IMR-90 (cell line): Measurements from ENCODE around the gene BLOC1S4.

ENCODE experiments used
- CHD1 ChIP-seq: IDR thresholded peaks from 2 replicates; pipeline ENCODE4 v1.6.1; 2012; ENCODE audit warnings: low read depth, low read length, improper control_type of control experiment
- POLR2A ChIP-seq: IDR thresholded peaks from 2 replicates; pipeline ENCODE4 v1.6.1; 2012; ENCODE audit warnings: mild to moderate bottlenecking, low read depth, low read length
- TF ChIP-seq, protein P1 (sequence below): conservative IDR thresholded peaks from 2 replicates; pipeline ENCODE4 v1.5.1; 2012; ENCODE audit warnings: mild to moderate bottlenecking, low read depth, low read length, improper control_type of control experiment

DNA sequence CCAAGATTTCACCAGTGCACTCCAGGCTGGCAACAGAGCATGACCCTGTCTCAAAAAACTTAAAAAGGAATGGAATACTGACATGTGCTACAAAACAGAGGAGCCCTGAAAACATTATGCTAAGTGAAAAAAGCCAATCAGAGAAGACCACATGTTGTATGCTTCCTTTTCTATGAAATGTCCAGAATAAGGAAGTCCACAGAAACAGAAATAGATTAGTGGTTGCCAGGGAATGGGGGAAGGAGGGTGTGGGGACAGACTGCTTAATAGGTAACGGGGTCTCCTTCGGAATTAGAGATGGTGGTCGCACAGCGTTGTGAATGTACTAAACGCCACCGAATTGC is 36.5 kb downstream of the BLOC1S4 start:
- TF ChIP-seq CHD1 (no peak), POLR2A (no peak)
- TF ChIP-seq, protein P1, sequence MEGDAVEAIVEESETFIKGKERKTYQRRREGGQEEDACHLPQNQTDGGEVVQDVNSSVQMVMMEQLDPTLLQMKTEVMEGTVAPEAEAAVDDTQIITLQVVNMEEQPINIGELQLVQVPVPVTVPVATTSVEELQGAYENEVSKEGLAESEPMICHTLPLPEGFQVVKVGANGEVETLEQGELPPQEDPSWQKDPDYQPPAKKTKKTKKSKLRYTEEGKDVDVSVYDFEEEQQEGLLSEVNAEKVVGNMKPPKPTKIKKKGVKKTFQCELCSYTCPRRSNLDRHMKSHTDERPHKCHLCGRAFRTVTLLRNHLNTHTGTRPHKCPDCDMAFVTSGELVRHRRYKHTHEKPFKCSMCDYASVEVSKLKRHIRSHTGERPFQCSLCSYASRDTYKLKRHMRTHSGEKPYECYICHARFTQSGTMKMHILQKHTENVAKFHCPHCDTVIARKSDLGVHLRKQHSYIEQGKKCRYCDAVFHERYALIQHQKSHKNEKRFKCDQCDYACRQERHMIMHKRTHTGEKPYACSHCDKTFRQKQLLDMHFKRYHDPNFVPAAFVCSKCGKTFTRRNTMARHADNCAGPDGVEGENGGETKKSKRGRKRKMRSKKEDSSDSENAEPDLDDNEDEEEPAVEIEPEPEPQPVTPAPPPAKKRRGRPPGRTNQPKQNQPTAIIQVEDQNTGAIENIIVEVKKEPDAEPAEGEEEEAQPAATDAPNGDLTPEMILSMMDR, result no peak
